Uterus (tissue), 4 donors: Measurements from ENCODE around the gene SPDYE5. TPM values are rescaled to one million over a fixed set of nuclear protein-coding genes. Genes with fewer than 3 reads are reported as not detected.

Experiments used
- DNase-seq, 2 donors: peaks; one replicate each; pipeline ENCODE4 v3.0.0-alpha.2; 2019 to 2020
- H3K27ac ChIP-seq, 2 donors: fragments of 200-600 bp; sonication (generic); 1 replicate in 1 of 2; 2 replicates in 1 of 2; pipeline ENCODE4 v1.5.1; 2016 to 2018
- H3K27me3 ChIP-seq, 2 donors: fragments of 200-600 bp; sonication (generic); one replicate each; pipeline ENCODE4 v1.5.1; 2018 to 2019; ENCODE audit warnings: control low read depth in 1 of 2
- H3K36me3 ChIP-seq, 2 donors: fragments of 200-600 bp; sonication (generic); one replicate each; pipeline ENCODE4 v1.5.1; 2019; ENCODE audit warnings: control low read depth in 1 of 2
- H3K4me1 ChIP-seq, 2 donors: fragments of 200-600 bp; sonication (generic); one replicate each; pipeline ENCODE4 v1.5.1; 2018 to 2019; ENCODE audit warnings: control low read depth in 1 of 2
- H3K4me3 ChIP-seq, 2 donors: fragments of 200-600 bp; sonication (generic); 1 replicate in 1 of 2; 2 replicates in 1 of 2; pipeline ENCODE4 v1.5.1; 2018 to 2019; ENCODE audit warnings: mild to moderate bottlenecking in 1 of 2
- H3K9me3 ChIP-seq, 2 donors: fragments of 200-600 bp; sonication (generic); one replicate each; pipeline ENCODE4 v1.5.1; 2019; ENCODE audit warnings: control low read depth in 1 of 2
- POLR2A ChIP-seq, 2 donors: fragments of 450-650 bp; IDR thresholded peaks; one replicate each; pipeline ENCODE4 v1.6.1; 2016; ENCODE audit warnings: antibody characterized with exemption in 2 of 2, mild to moderate bottlenecking in 1 of 2, moderate library complexity in 1 of 2
- intact Hi-C: fragments of 100-400 bp; cut with DNase I; formaldehyde crosslinking; loops from one replicate; pipeline ENCODE4 v1.15.1; 2023; ENCODE audit warnings: low total_unique reads
- total RNA-seq, 4 donors: library from RNA; depleted of rRNA in 3 of 4; stranded (reverse); fragments of >200 nt in 3 of 4; gene quantifications; one replicate each; pipeline versions ENCODE4 v1.1.0 to v1.2.4, GENCODE V29; 2014 to 2023
- TF ChIP-seq, protein P1 (sequence below), 4 experiments: fragments of 200-600 bp in 2 of 4; fragments of 450-650 bp in 2 of 4; sonication (generic) in 2 of 4; IDR thresholded peaks; one replicate each; pipeline ENCODE4 v1.5.1; 2016 to 2019; ENCODE audit warnings: antibody characterized with exemption in 4 of 4, mild to moderate bottlenecking in 2 of 4, moderate library complexity in 1 of 4
- donor health status: DM: yes; HTN: yes; CAD: no.

SPDYE5 gene
- total RNA-seq, 4 donors from 2014 or later = not detected

DNA sequence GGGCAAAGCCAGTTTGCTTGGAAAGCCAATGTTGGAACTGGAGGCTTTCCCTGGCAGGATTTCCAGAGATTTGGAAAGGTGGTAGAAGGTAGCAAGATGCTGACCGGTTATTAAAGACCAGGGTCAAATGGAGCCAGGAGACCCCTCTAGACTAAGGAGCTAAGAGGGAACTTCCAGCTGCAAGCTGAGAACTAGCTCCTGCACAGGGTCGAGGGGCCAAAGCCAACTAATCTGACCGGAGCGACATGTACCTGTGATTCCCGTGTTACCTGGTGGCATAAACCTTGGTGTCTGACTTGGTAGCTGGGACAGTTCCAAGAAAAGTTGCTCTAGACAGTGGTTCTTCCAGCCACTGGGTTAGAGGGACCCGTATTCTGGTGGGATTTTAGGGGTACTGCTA lies 41.8 kb downstream of the SPDYE5 start:
- TF ChIP-seq, protein P1, sequence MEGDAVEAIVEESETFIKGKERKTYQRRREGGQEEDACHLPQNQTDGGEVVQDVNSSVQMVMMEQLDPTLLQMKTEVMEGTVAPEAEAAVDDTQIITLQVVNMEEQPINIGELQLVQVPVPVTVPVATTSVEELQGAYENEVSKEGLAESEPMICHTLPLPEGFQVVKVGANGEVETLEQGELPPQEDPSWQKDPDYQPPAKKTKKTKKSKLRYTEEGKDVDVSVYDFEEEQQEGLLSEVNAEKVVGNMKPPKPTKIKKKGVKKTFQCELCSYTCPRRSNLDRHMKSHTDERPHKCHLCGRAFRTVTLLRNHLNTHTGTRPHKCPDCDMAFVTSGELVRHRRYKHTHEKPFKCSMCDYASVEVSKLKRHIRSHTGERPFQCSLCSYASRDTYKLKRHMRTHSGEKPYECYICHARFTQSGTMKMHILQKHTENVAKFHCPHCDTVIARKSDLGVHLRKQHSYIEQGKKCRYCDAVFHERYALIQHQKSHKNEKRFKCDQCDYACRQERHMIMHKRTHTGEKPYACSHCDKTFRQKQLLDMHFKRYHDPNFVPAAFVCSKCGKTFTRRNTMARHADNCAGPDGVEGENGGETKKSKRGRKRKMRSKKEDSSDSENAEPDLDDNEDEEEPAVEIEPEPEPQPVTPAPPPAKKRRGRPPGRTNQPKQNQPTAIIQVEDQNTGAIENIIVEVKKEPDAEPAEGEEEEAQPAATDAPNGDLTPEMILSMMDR (IDR thresholded peaks at IDR 0.05) = no peak
- no peak for TF ChIP-seq POLR2A (IDR thresholded peaks at IDR 0.05)
- intact Hi-C loops = no loop called here
- no peak for DNase-seq

DNA sequence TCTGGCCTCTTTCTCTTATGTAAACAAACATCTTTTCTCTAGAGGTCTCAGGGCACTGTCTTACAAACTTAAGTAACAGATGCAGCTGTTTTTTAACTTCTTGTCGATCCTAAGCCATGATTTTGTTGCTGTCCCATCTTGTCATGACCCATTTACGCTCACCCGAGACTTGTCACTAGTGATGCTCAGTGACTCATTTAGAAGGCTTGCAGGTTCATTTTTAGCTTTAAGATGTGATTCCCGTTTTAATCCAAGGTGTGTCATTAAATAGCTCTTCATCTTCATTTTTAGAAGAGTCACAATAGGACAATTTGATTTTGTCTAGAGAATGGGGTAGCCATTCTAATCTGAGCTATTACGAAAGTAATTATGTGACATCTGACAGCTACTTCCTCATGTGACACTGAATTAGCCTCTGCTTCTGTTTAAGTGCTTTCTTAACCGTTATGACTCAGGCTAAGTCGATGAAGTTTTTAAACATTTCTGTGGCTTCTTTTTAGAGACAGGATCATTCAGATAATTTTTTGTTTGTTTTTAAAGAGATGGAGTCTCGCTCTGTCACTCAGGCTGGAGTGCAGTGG lies 42.7 kb downstream of the SPDYE5 start:
- intact Hi-C loops = no loop called here
- Histone ChIP-seq H3K27ac (no peak overlapping the region), H3K27me3 (no peaks in the 10 kb centered on the region), H3K9me3 (no peaks in the 10 kb centered on the region), H3K4me1 (no peaks in the 10 kb centered on the region), H3K36me3 (no peaks in the 10 kb centered on the region), H3K4me3 (no peak overlapping the region)
- TF ChIP-seq, protein P1 (IDR thresholded peaks at IDR 0.05) = no peak
- no peak for TF ChIP-seq POLR2A (IDR thresholded peaks at IDR 0.05)
- no peak for DNase-seq

More for the DNA sequence above, 41.8 kb downstream of the SPDYE5 start:
- Histone ChIP-seq H3K9me3 (no peaks in the 10 kb centered on the region), H3K4me3 (no peak overlapping the region), H3K27me3 (no peaks in the 10 kb centered on the region), H3K4me1 (no peaks in the 10 kb centered on the region), H3K36me3 (no peaks in the 10 kb centered on the region), H3K27ac (no peak overlapping the region)

DNA sequence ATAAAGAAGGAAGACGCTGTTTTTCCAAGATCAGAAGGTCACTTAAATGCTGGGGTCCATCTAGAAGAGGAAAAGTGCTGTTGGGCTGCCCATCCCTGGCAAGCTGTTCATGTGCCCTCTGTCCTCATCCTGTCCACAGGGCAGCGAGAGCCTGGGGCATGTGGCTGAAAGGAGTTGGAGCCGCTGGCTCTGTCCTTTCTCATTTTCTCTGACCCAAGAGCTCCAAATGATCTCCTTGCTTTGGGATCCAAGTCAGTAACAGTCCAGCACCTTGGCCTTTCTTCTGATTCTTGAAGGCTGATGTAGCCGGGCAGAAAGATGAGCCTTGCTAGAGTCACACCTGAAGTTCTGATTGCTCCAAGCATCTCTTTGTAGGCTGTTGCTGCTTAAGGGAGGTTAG lies 44.4 kb downstream of the SPDYE5 start:
- intact Hi-C loops = no loop called here
- H3K4me1 ChIP-seq = no peaks in the 10 kb centered on the region
- peak in 1 of 2 donors; percentile 2 for DNase-seq
- no peak overlapping the region for H3K4me3 ChIP-seq
- no peaks in the 10 kb centered on the region for H3K27me3 ChIP-seq
- H3K27ac ChIP-seq = no peak overlapping the region
- TF ChIP-seq POLR2A (IDR thresholded peaks at IDR 0.05) = no peak
- TF ChIP-seq, protein P1 (IDR thresholded peaks at IDR 0.05) = no peak
- no peaks in the 10 kb centered on the region for H3K9me3 ChIP-seq
- H3K36me3 ChIP-seq = no peaks in the 10 kb centered on the region

DNA sequence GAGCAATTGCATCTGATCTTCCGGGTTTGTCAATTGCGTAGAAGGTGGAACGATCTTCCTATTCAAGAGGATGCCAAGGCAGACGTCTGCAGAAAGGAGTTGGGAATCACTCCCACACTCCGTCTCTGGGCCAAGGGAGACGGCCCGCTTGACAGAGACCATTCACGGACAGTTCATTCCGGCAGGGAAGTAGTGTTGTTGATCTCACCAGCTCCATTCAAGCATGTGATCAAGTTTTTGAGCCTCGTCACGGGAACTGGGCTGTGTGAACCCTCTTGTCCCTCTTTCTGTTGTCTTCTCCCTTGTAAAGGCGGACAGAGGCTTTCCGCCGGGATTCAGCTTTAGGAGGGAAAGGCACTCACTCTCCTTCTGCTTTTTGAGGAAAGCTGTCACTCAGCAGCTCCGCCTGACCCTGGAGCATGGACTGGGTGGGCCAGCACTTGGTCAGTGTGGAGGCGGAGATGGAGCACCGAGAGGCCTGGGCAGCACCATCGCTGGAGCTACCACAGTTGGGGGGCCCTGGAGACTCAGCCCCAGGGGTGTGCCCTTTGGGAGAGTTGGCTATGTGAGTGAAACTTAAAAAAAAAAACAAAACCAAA lies 44.9 kb downstream of the SPDYE5 start:
- DNase-seq = no peak
- no peaks in the 10 kb centered on the region for H3K36me3 ChIP-seq
- H3K4me1 ChIP-seq = no peaks in the 10 kb centered on the region
- TF ChIP-seq POLR2A (IDR thresholded peaks at IDR 0.05) = no peak
- TF ChIP-seq, protein P1 (IDR thresholded peaks at IDR 0.05) = no peak
- H3K27me3 ChIP-seq = no peaks in the 10 kb centered on the region
- intact Hi-C loops = no loop called here
- H3K4me3 ChIP-seq = no peak overlapping the region
- no peaks in the 10 kb centered on the region for H3K9me3 ChIP-seq
- H3K27ac ChIP-seq = no peak overlapping the region

DNA sequence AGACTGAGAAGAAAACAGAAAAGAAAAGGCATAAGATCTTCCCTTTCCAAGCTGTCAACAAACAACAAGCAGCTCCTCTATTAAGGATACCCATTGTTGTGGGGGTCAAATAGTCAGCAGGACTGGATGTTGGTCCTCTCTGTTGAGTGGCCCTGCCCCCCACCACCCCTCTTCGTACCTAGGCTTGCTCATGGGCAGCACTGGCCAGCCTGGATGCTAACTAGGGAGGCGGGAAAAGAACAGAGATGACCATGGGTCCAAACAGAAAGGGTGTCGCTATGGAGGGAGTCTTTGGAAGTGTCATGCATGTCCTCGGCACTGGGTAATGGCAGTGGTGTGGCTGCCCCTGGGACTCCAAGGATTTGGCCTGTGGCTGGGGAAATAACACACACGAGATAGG lies 45.6 kb downstream of the SPDYE5 start:
- Histone ChIP-seq H3K4me3 (no peak overlapping the region), H3K27me3 (no peaks in the 10 kb centered on the region), H3K9me3 (no peaks in the 10 kb centered on the region), H3K27ac (no peak overlapping the region), H3K36me3 (no peaks in the 10 kb centered on the region), H3K4me1 (no peaks in the 10 kb centered on the region)
- intact Hi-C loops = no loop called here
- no peak for DNase-seq
- TF ChIP-seq POLR2A (IDR thresholded peaks at IDR 0.05) = no peak
- TF ChIP-seq, protein P1 (IDR thresholded peaks at IDR 0.05) = no peak
